ENCODE data around the gene KCTD5.

DNA sequence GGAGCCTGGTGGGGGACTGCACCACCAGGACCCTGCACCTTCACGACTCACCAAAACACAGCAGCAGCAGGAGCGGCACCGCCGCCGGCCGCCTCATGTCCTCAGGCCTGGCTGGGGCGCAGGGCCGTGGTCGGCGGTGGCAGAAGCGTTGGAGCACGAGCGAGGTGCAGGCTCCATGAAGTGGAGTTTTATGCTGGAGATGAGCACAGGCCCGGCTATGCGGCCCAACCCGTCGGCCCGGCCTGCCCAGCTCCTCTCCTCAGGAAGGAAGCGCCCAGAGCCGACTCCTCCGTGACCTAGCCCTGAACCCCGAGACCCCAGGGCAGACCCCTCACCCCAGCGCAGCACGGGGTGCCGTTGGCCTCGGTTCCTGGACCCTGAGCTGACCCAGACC, 37.7 kb downstream of the KCTD5 start, which contains the start of gene PRSS27:
- TF ChIP-seq, protein P1, sequence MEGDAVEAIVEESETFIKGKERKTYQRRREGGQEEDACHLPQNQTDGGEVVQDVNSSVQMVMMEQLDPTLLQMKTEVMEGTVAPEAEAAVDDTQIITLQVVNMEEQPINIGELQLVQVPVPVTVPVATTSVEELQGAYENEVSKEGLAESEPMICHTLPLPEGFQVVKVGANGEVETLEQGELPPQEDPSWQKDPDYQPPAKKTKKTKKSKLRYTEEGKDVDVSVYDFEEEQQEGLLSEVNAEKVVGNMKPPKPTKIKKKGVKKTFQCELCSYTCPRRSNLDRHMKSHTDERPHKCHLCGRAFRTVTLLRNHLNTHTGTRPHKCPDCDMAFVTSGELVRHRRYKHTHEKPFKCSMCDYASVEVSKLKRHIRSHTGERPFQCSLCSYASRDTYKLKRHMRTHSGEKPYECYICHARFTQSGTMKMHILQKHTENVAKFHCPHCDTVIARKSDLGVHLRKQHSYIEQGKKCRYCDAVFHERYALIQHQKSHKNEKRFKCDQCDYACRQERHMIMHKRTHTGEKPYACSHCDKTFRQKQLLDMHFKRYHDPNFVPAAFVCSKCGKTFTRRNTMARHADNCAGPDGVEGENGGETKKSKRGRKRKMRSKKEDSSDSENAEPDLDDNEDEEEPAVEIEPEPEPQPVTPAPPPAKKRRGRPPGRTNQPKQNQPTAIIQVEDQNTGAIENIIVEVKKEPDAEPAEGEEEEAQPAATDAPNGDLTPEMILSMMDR (IDR thresholded peaks at IDR 0.05), result no peak
- TF ChIP-seq EP300 (IDR thresholded peaks at IDR 0.05) (no peak), POLR2A (IDR thresholded peaks at IDR 0.05) (no peak)

Data from gastroesophageal sphincter (tissue), 3 donors.